HL-60 (cell line): ENCODE data around the gene HNRNPL.
"Not testable (repeated sequence)": the region's sequence is repeated elsewhere in the genome, so short reads cannot be mapped to it uniquely, and the experiment has no call there.

Experiments
- GABPA ChIP-seq: IDR thresholded peaks from 2 replicates; pipeline ENCODE4 v1.6.1; 2012; ENCODE audit warnings: low read depth
- SPI1 ChIP-seq: IDR thresholded peaks from 2 replicates; pipeline ENCODE4 v1.6.1; 2012; ENCODE audit warnings: low read depth, mild to moderate bottlenecking, borderline replicate concordance
- TF ChIP-seq, protein P1 (sequence below): IDR thresholded peaks from one replicate; pipeline ENCODE4 v1.5.1; 2011; ENCODE audit warnings: low read length, control low read depth, inconsistent platforms; ENCODE audit not compliant: insufficient read depth
- TF ChIP-seq, protein P2 (sequence below): IDR thresholded peaks from 2 replicates; pipeline ENCODE4 v1.6.1; 2012; ENCODE audit warnings: low read depth; ENCODE audit not compliant: insufficient replicate concordance

DNA sequence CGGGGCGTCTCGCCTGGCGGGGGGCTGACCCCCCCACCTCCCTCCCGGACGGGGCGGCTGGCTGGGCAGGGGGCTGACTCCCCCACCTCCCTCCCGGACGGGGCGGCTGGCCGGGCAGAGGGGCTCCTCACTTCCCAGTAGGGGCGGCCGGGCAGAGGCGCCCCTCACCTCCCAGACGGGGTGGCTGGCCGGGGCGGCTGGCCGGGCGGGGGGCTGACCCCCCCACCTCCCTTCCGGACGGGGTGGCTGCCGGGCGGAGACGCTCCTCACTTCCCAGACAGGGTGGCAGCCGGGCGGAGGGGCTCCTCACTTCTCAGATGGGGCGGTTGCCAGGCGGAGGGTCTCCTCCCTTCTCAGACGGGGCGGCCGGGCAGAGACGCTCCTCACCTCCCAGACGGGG is 52.0 kb downstream of the HNRNPL start:
- TF ChIP-seq, protein P1, sequence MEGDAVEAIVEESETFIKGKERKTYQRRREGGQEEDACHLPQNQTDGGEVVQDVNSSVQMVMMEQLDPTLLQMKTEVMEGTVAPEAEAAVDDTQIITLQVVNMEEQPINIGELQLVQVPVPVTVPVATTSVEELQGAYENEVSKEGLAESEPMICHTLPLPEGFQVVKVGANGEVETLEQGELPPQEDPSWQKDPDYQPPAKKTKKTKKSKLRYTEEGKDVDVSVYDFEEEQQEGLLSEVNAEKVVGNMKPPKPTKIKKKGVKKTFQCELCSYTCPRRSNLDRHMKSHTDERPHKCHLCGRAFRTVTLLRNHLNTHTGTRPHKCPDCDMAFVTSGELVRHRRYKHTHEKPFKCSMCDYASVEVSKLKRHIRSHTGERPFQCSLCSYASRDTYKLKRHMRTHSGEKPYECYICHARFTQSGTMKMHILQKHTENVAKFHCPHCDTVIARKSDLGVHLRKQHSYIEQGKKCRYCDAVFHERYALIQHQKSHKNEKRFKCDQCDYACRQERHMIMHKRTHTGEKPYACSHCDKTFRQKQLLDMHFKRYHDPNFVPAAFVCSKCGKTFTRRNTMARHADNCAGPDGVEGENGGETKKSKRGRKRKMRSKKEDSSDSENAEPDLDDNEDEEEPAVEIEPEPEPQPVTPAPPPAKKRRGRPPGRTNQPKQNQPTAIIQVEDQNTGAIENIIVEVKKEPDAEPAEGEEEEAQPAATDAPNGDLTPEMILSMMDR, result not testable (repeated sequence)
- TF ChIP-seq GABPA, SPI1: not testable (repeated sequence)
- TF ChIP-seq, protein P2, sequence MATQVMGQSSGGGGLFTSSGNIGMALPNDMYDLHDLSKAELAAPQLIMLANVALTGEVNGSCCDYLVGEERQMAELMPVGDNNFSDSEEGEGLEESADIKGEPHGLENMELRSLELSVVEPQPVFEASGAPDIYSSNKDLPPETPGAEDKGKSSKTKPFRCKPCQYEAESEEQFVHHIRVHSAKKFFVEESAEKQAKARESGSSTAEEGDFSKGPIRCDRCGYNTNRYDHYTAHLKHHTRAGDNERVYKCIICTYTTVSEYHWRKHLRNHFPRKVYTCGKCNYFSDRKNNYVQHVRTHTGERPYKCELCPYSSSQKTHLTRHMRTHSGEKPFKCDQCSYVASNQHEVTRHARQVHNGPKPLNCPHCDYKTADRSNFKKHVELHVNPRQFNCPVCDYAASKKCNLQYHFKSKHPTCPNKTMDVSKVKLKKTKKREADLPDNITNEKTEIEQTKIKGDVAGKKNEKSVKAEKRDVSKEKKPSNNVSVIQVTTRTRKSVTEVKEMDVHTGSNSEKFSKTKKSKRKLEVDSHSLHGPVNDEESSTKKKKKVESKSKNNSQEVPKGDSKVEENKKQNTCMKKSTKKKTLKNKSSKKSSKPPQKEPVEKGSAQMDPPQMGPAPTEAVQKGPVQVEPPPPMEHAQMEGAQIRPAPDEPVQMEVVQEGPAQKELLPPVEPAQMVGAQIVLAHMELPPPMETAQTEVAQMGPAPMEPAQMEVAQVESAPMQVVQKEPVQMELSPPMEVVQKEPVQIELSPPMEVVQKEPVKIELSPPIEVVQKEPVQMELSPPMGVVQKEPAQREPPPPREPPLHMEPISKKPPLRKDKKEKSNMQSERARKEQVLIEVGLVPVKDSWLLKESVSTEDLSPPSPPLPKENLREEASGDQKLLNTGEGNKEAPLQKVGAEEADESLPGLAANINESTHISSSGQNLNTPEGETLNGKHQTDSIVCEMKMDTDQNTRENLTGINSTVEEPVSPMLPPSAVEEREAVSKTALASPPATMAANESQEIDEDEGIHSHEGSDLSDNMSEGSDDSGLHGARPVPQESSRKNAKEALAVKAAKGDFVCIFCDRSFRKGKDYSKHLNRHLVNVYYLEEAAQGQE, result not testable (repeated sequence)
